ENCODE results near the gene GLB1L. TPM values are rescaled to one million over a fixed set of nuclear protein-coding genes. Genes with fewer than 3 reads are reported as not detected.

The GLB1L gene
- polyA plus RNA-seq, 1 experiment: 9.5 TPM

GRCh38 chr2:219247678-219248642 lies 2.7 kb upstream of the GLB1L start:
- ChIA-PET POLR2A (interaction anchor here (1.3 kb wide), 1 partner anchor 18 kb away, joined by 3 read pairs; the partner anchor contains the start of genes ANKZF1 and ATG9A), CTCF (interaction anchor here (0.9 to 9.5 kb wide), 4 partner anchors 26 to 47 kb away, joined by 3 to 61 read pairs (median 9); partner anchors contain the start of gene DNAJB2)

GRCh38 chr2:219246559-219246958 lies 1.3 kb upstream of the GLB1L start:
- H3K4me3 ChIP-seq (ENCODE audit: low read depth, low read length): no peak overlapping the region
- ChIA-PET POLR2A (no interaction called here), CTCF (interaction anchor here (0.7 to 3.7 kb wide), 4 partner anchors 48 to 284 kb away, joined by 3 to 22 read pairs (median 4); no protein-coding TSS in a partner anchor)
- no peak for TF ChIP-seq CTCF (IDR thresholded peaks at IDR 0.05; ENCODE audit: insufficient read depth, low read depth, low read length)
- H3K27me3 ChIP-seq (ENCODE audit: control insufficient read depth, insufficient read depth, low read length): no peaks in the 10 kb centered on the region
- peaks cover 10% of the 10 kb centered on the region for H3K36me3 ChIP-seq (ENCODE audit: control insufficient read depth, insufficient read depth, low read length)
- DNase-seq (ENCODE audit: low read depth): no peak

More at GRCh38 chr2:219247678-219248642, 2.7 kb upstream of the GLB1L start:
- H3K4me3 ChIP-seq (ENCODE audit: low read depth, low read length): no peak overlapping the region
- no peak for TF ChIP-seq CTCF (IDR thresholded peaks at IDR 0.05; ENCODE audit: insufficient read depth, low read depth, low read length)
- no peaks in the 10 kb centered on the region for H3K27me3 ChIP-seq (ENCODE audit: control insufficient read depth, insufficient read depth, low read length)
- peaks cover 10% of the 10 kb centered on the region for H3K36me3 ChIP-seq (ENCODE audit: control insufficient read depth, insufficient read depth, low read length)
- no peak for DNase-seq (ENCODE audit: low read depth)

GRCh38 chr2:219245899-219246230 lies 621 bp upstream of the GLB1L start:
- Histone ChIP-seq H3K4me3 (ENCODE audit: low read depth, low read length) (peak overlapping the region; percentile 90), H3K27me3 (ENCODE audit: control insufficient read depth, insufficient read depth, low read length) (no peaks in the 10 kb centered on the region), H3K36me3 (ENCODE audit: control insufficient read depth, insufficient read depth, low read length) (peaks cover 10% of the 10 kb centered on the region)
- no peak for DNase-seq (ENCODE audit: low read depth)
- TF ChIP-seq CTCF (IDR thresholded peaks at IDR 0.05; ENCODE audit: insufficient read depth, low read depth, low read length): no peak
- CTCF ChIA-PET: interaction anchor here (0.7 to 3.7 kb wide), 8 partner anchors 16 to 285 kb away, joined by 3 to 22 read pairs (median 5); partner anchors contain the start of genes ANKZF1, ATG9A and DNAJB2
- POLR2A ChIA-PET: interaction anchor here (0.6 to 1.1 kb wide), 2 partner anchors 16 to 65 kb away, joined by 3 to 5 read pairs; partner anchors contain the start of genes ANKZF1 and ATG9A

GRCh38 chr2:219244789-219245147 lies 476 bp downstream of the GLB1L start:
- Histone ChIP-seq H3K36me3 (ENCODE audit: control insufficient read depth, insufficient read depth, low read length) (peaks cover 10% of the 10 kb centered on the region), H3K4me3 (ENCODE audit: low read depth, low read length) (peak overlapping the region; percentile 90), H3K27me3 (ENCODE audit: control insufficient read depth, insufficient read depth, low read length) (no peaks in the 10 kb centered on the region)
- TF ChIP-seq CTCF (IDR thresholded peaks at IDR 0.05; ENCODE audit: insufficient read depth, low read depth, low read length): no peak
- CTCF ChIA-PET: interaction anchor here (0.7 to 3.7 kb wide), 10 partner anchors 9 to 53 kb away, joined by 3 to 22 read pairs (median 4); partner anchors contain the start of genes ANKZF1, ATG9A, DNAJB2 and TUBA4A
- POLR2A ChIA-PET: interaction anchor here (0.6 to 1.1 kb wide), 3 partner anchors 14 to 1392 kb away, joined by 3 to 5 read pairs (median 3); partner anchors contain the start of genes ANKZF1 and ATG9A
- DNase-seq (ENCODE audit: low read depth): no peak

GRCh38 chr2:219243291-219243761 lies 1.9 kb downstream of the GLB1L start:
- POLR2A ChIA-PET: no interaction called here
- TF ChIP-seq CTCF (IDR thresholded peaks at IDR 0.05; ENCODE audit: insufficient read depth, low read depth, low read length): no peak
- CTCF ChIA-PET: interaction anchor here (3.7 kb wide), 1 partner anchor 51 kb away, joined by 22 read pairs; no protein-coding TSS in a partner anchor
- Histone ChIP-seq H3K4me3 (ENCODE audit: low read depth, low read length) (peak overlapping the region; percentile 23; the same call in 1 of the 2 replicates), H3K27me3 (ENCODE audit: control insufficient read depth, insufficient read depth, low read length) (no peaks in the 10 kb centered on the region), H3K36me3 (ENCODE audit: control insufficient read depth, insufficient read depth, low read length) (peaks cover 9% of the 10 kb centered on the region)
- DNase-seq (ENCODE audit: low read depth): no peak
